LNCAP (cell line): Measurements from ENCODE around the gene ANKS1A.

Experiments used
- TF ChIP-seq, protein P1 (sequence below): fragments of 450-650 bp; IDR thresholded peaks from 2 replicates; pipeline ENCODE4 v1.5.1; 2017; ENCODE audit warnings: mild to moderate bottlenecking

ANKS1A gene

DNA sequence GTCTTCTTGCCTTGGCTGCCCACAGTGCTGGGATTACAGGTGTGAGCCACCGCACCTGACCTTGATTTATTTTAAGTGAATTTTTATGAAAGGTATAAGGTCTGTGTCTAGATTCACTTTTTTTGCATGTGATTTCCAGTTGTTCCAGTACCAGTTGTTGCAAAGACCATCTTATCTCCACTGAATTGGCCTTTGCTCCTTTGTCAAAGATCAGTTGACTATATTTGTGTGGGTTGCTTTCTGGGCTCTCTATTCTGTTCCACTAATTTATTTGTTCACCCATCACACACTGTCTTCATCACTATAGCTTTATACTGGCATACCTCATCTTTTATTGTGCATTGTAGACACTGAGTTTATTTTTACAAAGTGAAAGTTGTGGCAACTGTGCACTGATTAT, 56.3 kb downstream of the ANKS1A start:
- TF ChIP-seq, protein P1, sequence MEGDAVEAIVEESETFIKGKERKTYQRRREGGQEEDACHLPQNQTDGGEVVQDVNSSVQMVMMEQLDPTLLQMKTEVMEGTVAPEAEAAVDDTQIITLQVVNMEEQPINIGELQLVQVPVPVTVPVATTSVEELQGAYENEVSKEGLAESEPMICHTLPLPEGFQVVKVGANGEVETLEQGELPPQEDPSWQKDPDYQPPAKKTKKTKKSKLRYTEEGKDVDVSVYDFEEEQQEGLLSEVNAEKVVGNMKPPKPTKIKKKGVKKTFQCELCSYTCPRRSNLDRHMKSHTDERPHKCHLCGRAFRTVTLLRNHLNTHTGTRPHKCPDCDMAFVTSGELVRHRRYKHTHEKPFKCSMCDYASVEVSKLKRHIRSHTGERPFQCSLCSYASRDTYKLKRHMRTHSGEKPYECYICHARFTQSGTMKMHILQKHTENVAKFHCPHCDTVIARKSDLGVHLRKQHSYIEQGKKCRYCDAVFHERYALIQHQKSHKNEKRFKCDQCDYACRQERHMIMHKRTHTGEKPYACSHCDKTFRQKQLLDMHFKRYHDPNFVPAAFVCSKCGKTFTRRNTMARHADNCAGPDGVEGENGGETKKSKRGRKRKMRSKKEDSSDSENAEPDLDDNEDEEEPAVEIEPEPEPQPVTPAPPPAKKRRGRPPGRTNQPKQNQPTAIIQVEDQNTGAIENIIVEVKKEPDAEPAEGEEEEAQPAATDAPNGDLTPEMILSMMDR: no peak

DNA sequence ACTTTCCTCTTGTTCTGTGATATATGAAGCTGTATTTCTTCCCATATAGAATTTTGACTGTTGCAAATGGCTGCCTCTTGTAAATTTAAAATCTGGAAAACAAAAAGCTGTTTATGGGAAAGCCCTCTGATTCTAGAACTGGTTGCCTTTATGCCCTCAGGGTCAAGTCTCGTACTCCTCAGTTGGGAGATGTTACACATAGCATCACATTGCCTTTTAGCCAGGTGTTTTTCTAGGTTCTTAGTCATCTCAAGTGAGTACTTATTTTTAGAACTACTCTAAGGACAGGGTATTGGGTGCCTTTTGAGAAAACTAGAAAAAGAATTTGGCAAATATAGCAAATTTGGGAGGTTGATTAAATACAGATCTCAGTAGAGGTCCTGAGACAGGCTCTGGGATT, 58.5 kb downstream of the ANKS1A start:
- TF ChIP-seq, protein P1: no peak

DNA sequence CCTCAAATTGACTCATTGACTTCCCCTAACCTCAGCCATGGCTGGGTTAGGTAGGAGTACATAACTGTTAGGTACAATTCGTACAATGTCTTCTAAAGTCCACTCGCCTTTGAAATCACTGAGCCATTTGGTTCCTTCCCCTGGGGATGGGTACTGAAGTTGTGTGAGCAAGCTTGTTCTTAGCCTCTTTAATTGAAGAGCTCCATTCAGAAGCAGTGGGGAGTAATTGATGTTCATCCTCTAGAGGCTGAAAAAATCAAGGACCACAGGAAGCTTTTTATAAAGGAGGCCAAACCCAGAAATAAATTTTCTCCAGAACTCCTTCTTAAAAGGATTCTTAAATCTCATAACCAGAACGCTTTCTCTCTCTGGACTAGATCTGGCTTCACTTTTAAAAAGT, 60.6 kb downstream of the ANKS1A start:
- TF ChIP-seq, protein P1: no peak

DNA sequence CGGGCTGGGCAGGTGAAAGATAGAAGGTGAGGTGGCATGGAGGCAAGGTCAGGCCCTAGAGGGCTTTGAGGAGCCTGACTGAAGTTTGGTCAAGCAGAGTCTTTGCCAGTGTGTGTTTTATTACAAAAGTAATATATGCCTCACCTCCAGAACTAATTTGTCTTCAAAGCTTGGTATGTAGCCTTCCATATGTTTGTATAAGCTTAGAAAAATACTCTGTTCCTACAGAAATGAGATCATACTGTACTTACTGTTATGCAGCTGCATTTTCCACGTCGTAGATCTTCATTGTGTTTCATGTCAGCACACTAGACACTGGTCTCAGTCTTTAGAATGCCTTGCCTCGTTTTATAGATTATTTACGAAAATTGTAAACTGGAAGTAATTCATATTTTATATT, 61.8 kb downstream of the ANKS1A start:
- TF ChIP-seq, protein P1: no peak

DNA sequence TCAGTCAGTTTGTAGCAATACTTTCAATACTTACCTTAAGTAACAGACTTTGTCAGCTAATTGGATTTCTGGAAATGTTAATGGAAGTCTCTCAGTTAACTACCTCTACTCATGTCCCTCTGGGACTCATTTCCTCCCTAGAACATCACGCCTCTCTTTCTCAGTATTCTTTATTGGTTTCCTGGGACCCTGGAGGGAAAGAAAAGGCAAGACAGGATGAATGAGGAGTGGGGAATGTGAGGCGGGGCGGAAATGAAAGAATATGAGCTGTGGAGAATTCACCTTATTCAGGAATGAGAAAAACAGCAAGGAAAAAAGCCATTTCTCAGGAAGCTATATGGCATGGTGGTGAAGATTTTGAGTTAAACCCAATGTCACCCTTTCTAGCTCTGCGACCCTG, 62.7 kb downstream of the ANKS1A start:
- TF ChIP-seq, protein P1: no peak

DNA sequence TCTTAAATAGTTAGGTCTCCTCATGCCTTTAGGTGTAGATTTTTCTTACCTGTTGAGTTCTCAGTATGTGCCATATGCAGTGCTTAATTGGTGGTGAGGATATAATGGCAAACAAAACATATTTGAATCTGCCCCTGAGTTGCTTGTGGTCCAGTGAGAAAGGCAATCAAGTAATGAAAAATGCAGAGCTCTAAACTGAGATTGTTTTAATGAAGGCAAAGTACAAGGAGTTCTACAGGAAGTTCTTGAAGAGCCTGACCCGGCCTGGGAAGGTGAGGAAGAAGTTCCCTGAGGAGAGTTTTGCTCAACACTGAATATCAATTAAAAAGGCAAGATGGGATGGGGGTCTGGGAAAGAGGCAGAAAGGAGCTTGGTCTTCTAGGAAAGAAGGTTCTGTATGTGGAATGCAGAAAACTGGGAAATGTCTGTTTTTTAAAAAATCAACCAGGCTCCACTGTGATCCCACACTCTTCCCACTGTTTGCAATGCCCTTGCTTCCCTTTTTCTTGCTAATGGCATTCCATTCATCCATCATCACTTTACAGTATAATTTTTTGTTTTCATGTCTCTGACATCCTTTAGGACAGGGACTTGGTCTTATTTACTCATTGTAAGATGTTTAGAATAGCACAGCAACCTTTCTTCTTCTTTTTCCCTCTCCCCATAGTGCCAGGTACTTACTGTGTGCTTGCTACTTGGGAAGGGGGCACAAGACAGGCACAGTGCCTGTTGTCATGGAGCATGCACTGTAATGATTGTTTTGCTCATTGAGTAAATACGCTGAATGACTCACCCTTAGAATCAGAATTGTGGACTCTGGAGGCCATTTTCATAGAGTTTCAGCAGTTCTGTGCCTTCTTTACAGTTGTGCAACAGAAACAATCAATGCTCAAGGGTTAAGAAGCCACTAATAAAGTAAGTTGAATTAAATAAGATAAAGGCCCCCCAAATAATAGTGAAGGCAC, 64.3 kb downstream of the ANKS1A start:
- TF ChIP-seq, protein P1: no peak

DNA sequence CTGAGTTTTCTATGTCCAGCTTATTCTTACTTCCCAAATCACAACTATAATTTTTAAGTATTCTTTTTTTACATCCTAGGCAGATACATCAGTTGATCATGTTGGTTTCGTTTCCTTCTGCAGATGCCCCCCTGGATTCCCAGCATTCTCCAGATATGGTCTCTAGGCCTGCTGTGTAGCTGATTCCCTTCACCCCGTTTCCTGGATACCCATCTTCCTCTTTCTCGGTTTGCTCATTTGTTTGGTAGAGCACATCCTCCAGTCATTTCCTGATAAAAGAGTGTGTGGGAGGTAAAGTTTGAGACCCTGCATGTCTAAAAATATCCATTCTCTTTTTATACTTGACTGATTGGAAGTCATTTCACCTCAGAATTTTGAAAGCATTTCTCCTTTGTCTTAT, 66.4 kb downstream of the ANKS1A start:
- TF ChIP-seq, protein P1: no peak
